NB4 (cell line): Measurements from ENCODE around the gene UQCR11.

Source experiments
- POLR2A ChIP-seq: IDR thresholded peaks from 2 replicates; pipeline ENCODE4 v1.6.1; 2011; ENCODE audit warnings: mild to moderate bottlenecking; ENCODE audit not compliant: insufficient read length; ENCODE audit errors: extremely low read depth
- TF ChIP-seq, protein P1 (sequence below): IDR thresholded peaks from one replicate; pipeline ENCODE4 v1.5.1; 2012; ENCODE audit warnings: low read depth, low read length

DNA sequence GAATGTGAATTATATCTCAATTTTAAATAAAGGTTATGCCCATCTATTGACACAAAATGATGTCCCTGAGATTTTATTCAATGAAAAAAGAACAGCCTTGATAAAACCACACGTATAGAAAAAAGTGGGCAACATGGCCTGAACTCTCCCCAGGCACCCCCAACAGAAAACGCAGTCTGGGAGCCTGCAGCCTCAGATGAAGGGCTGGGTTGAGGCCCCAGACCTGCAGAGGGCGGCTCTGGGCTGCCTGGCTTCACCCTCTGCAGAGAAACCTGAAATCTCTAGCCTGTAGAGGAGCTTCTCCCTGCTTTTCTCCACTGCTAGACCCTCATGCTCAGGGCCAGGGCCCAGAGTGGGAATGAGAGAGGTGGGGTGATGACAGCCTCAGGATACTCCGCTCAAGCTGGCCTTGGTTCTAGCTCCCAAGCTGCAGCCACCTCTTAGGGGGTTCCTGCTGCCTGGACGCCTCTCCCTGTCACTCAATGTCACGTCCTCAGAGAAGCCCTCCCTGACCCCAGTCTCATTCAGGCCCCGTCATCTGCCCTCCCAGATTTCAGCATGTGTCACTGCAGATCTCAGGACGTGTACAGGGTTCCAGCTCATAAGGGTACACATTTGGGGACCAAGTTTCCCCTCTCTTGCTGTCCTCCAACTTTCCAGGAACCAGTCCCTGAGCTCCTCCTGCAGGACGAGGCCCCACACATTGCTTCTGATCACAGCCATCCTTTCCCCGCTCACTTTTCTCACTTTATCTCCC lies 14.4 kb downstream of the UQCR11 start:
- TF ChIP-seq POLR2A = no peak
- TF ChIP-seq, protein P1, sequence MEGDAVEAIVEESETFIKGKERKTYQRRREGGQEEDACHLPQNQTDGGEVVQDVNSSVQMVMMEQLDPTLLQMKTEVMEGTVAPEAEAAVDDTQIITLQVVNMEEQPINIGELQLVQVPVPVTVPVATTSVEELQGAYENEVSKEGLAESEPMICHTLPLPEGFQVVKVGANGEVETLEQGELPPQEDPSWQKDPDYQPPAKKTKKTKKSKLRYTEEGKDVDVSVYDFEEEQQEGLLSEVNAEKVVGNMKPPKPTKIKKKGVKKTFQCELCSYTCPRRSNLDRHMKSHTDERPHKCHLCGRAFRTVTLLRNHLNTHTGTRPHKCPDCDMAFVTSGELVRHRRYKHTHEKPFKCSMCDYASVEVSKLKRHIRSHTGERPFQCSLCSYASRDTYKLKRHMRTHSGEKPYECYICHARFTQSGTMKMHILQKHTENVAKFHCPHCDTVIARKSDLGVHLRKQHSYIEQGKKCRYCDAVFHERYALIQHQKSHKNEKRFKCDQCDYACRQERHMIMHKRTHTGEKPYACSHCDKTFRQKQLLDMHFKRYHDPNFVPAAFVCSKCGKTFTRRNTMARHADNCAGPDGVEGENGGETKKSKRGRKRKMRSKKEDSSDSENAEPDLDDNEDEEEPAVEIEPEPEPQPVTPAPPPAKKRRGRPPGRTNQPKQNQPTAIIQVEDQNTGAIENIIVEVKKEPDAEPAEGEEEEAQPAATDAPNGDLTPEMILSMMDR = peak; percentile 18
